NB4 (cell line): Measurements from ENCODE around the gene NPHP4.

Experiments used
- DNase-seq: peaks from one replicate; pipeline ENCODE4 v3.0.0; 2010; ENCODE audit warnings: low read depth
- H3K4me3 ChIP-seq: one replicate; pipeline ENCODE4 v1.5.1; 2011; ENCODE audit warnings: mild to moderate bottlenecking, low read depth, low read length, moderate library complexity
- MYC ChIP-seq: IDR thresholded peaks from 2 replicates; pipeline ENCODE4 v1.6.1; 2011; ENCODE audit warnings: low read depth, low read length
- POLR2A ChIP-seq: IDR thresholded peaks from 2 replicates; pipeline ENCODE4 v1.6.1; 2011; ENCODE audit warnings: mild to moderate bottlenecking; ENCODE audit not compliant: insufficient read length; ENCODE audit errors: extremely low read depth
- TF ChIP-seq, protein P1 (sequence below): IDR thresholded peaks from one replicate; pipeline ENCODE4 v1.5.1; 2012; ENCODE audit warnings: low read depth, low read length
- TF ChIP-seq, protein P2 (sequence below): IDR thresholded peaks from 2 replicates; pipeline ENCODE4 v1.6.1; 2011; ENCODE audit warnings: low read depth, low read length

Gene NPHP4

DNA sequence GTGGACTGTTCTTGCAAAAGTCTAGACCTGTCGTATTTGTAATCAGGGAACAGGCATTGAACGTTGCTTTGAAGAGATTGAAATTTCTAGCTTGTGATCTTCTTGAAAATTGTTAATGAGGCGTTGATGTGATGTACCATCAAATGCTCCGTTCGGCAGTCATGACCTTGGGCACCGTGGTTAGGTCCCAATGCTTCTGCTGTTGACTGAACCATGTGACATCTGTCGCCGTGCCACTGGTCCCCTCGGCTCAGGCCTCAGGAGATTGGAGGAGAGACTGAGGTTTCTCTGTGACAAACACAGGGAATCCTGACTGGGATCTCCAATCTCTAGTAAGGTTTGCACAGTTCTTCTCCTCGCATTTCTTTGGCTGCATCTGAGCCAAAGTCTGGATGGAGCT is 35.4 kb upstream of the NPHP4 start:
- H3K4me3 ChIP-seq: peak overlapping the region; percentile 99
- TF ChIP-seq, protein P1, sequence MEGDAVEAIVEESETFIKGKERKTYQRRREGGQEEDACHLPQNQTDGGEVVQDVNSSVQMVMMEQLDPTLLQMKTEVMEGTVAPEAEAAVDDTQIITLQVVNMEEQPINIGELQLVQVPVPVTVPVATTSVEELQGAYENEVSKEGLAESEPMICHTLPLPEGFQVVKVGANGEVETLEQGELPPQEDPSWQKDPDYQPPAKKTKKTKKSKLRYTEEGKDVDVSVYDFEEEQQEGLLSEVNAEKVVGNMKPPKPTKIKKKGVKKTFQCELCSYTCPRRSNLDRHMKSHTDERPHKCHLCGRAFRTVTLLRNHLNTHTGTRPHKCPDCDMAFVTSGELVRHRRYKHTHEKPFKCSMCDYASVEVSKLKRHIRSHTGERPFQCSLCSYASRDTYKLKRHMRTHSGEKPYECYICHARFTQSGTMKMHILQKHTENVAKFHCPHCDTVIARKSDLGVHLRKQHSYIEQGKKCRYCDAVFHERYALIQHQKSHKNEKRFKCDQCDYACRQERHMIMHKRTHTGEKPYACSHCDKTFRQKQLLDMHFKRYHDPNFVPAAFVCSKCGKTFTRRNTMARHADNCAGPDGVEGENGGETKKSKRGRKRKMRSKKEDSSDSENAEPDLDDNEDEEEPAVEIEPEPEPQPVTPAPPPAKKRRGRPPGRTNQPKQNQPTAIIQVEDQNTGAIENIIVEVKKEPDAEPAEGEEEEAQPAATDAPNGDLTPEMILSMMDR: no peak
- TF ChIP-seq, protein P2, sequence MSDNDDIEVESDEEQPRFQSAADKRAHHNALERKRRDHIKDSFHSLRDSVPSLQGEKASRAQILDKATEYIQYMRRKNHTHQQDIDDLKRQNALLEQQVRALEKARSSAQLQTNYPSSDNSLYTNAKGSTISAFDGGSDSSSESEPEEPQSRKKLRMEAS: peak; percentile 76
- TF ChIP-seq POLR2A (no peak), MYC (0 out of 2 replicates have a peak, but pooled peaks have one; percentile 30)
- DNase-seq: no peak

DNA sequence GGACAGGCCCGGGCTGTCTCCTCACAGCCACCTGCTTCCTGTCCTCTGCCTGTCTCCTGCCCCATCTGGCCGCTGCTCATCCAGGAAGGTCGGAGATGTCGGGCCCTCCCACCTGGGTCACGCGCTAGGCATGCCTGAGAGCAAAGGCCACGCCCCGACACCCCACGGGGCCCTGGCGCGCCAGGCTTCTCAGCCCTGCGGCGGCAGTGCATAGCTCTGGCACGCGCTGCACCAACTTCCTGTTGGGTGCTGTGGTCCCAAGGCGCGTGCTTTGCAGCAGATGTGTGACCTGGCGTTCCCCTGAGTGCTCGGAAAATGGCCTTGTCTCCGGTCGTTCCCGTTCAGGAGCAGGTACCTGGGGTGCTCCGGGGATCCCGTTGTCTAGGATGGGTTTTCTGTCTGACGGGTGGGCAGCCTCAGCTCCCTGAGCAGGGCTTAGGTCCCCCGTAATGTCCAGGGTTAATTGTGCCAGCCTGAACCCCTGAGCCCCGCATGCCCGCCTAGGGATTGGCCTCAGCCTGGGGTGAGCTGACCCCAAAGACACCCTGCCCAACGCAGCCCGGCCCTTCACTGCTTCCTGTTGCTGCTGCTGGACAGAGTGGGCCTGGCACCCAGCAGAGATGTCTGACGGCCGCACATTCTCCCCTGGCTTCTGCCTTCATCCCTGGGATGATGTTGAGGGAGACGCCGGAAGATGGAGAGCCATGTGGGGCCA is 34.0 kb upstream of the NPHP4 start:
- H3K4me3 ChIP-seq: peak overlapping the region; percentile 99
- peak; percentile 97 for DNase-seq

DNA sequence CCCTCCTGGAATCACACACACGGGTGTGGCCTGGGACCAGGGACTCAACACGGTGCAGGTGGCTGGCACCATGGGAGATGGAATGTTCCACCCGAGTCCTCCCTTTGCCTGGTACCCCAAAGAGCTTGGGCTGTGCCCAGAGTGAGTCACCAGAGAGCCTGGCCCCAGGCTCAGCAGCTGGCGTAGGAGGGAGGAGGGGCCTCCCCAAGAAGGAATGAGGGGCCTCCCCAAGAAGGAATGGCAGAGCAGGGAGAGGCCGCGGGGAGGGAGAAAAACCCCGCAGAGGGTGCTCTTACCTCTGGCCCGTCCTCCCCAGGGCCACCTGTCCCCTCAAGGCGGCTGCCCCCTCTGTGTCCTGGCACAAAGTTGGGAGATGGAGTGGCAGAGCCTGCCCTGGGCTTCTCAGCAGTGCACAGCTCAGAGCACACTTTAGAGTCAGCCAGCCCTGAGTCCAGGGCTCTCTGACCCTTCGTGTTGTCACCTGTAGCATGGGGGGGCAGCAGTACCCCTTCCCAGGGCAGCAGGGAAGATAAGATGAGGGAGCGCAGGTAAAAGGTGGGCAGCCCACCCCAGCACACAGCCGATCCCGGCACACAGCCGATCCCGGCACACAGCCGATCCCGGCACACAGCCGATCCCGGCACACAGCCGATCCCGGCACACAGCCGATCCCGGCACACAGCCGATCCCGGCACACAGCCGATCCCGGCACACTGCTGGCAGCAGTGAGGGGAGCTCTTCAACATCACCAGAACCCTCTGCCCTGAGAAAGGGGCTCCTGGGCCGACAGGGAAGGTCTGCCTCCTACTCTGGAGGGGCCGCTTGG is 33.3 kb upstream of the NPHP4 start:
- peak overlapping the region; percentile 99 for H3K4me3 ChIP-seq
- DNase-seq: peak; percentile 55
- TF ChIP-seq, protein P1: no peak
- TF ChIP-seq, protein P2: no peak
- no peak for TF ChIP-seq MYC

More for the DNA sequence above, 34.0 kb upstream of the NPHP4 start:
- TF ChIP-seq, protein P2: peak; percentile 96
- TF ChIP-seq, protein P1: no peak
- peak; percentile 99 for TF ChIP-seq MYC
- peak; percentile 85 for TF ChIP-seq POLR2A

DNA sequence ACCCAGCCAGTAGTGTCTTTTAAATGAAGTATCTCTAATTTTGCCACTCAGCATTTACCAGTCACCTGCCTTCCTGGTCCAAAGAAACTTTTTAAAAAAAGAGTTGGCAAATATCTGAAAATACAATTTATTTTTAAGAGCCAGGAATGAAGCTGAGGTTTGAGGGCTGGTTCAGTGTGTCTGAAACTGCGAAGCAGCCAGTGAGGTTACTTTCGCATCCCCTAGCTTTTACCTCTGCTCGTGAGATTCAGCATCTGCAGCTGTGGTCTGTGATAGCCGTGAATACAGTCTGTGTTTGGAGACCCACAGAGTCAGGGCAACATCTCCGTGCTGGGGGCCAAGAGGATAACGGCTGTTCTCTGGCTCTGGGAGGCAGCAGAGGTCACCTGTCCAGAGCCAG is 32.2 kb upstream of the NPHP4 start:
- no peak for DNase-seq
- TF ChIP-seq MYC (no peak), POLR2A (no peak)
- TF ChIP-seq, protein P1: no peak
- TF ChIP-seq, protein P2: no peak
- no peak overlapping the region for H3K4me3 ChIP-seq

DNA sequence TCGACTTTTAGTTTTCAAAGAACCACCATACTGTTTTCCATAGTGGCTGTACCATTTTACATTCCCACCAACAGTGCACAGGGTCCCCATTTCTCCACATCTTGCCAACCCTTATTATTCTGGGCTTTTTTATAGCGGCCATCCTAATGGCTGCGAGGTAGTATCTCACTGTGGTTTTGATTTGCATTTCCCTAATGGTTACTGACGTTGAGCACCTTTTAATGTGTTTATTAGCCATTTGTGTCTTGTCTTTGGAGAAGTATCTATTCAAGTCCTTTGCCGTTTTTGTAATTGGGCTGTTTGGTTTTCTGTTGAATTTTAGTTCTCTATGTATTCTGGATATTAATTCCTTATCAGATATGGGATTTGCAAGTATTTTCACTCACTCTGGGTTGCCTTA is 31.1 kb upstream of the NPHP4 start:
- H3K4me3 ChIP-seq: no peak overlapping the region
- TF ChIP-seq, protein P1: no peak
- TF ChIP-seq MYC (no peak), POLR2A (no peak)
- TF ChIP-seq, protein P2: no peak
- no peak for DNase-seq
